Lung (tissue), 12 donors: Measurements from ENCODE around the gene PGS1. TPM values are rescaled to one million over a fixed set of nuclear protein-coding genes. Genes with fewer than 3 reads are reported as not detected.

Experiments used
- ATAC-seq: fragments of 200-7000 bp; cut with Tn5 transposase; one replicate; pipeline ENCODE4 v1.9.1; 2020; ENCODE audit warnings: moderate number of reproducible peaks; ENCODE audit not compliant: insufficient read depth, low FRiP score
- DNase-seq, 3 donors: peaks; one replicate each; pipeline ENCODE4 v3.0.0-alpha.2; 2013 to 2017
- H3K27ac ChIP-seq, 2 donors: one replicate each; pipeline ENCODE4 v1.5.1; 2013; ENCODE audit warnings: mild to moderate bottlenecking in 2 of 2, moderate library complexity in 2 of 2, control low read depth in 1 of 2, inconsistent platforms in 1 of 2, low read depth in 1 of 2, low read length in 1 of 2
- H3K27me3 ChIP-seq, 3 donors: one replicate each; pipeline ENCODE4 v1.5.1; 2013; ENCODE audit warnings: low read length in 2 of 3; ENCODE audit not compliant: control insufficient read depth in 3 of 3, insufficient read depth in 3 of 3
- H3K36me3 ChIP-seq, 4 donors: one replicate each; pipeline ENCODE4 v1.5.1; 2013; ENCODE audit warnings: low read length in 4 of 4, mild to moderate bottlenecking in 1 of 4, moderate library complexity in 1 of 4; ENCODE audit not compliant: control insufficient read depth in 4 of 4, insufficient read depth in 4 of 4
- H3K4me1 ChIP-seq, 5 donors: one replicate each; pipeline ENCODE4 v1.5.1; 2013; ENCODE audit warnings: low read length in 5 of 5, mild to moderate bottlenecking in 2 of 5, moderate library complexity in 1 of 5; ENCODE audit not compliant: control insufficient read depth in 5 of 5, insufficient read depth in 5 of 5
- H3K4me3 ChIP-seq: one replicate; pipeline ENCODE4 v1.5.1; 2013; ENCODE audit warnings: mild to moderate bottlenecking, control low read depth, moderate library complexity
- H3K9ac ChIP-seq, 2 donors: one replicate each; pipeline ENCODE4 v1.5.1; 2013; ENCODE audit warnings: low read length in 2 of 2, control low read depth in 1 of 2; ENCODE audit not compliant: insufficient read depth in 1 of 2
- H3K9me3 ChIP-seq, 4 donors: one replicate each; pipeline ENCODE4 v1.5.1; 2013; ENCODE audit warnings: low read length in 3 of 4, mild to moderate bottlenecking in 1 of 4, moderate library complexity in 1 of 4; ENCODE audit not compliant: control insufficient read depth in 4 of 4, insufficient read depth in 3 of 4
- CTCF ChIP-seq: IDR thresholded peaks from 2 replicates; pipeline ENCODE4 v1.5.1; 2012; ENCODE audit warnings: mild to moderate bottlenecking; ENCODE audit errors: control extremely low read depth, extremely low read depth
- WGBS, 2 donors: extraction: QIAGEN DNeasy Blood & Tissue Kit; methylation state at CpG; one replicate each; pipeline ENCODE4 v1.1.7; 2013; 5-methylcytosine and 5-hydroxymethylcytosine counted together
- polyA plus RNA-seq, 2 donors: library from polyadenylated mRNA; stranded (reverse); fragments of 200-250 nt; gene quantifications; one replicate each; pipeline ENCODE4 v1.2.1, GENCODE V29; 2013
- total RNA-seq, 2 donors: library from RNA; depleted of rRNA in 1 of 2; stranded (reverse); fragments of >200 nt in 1 of 2; gene quantifications; one replicate each; pipeline ENCODE4 v1.2.1, GENCODE V29; 2014 to 2021
- donor health status: control.
- donor health status: control.
- donor health status: Bipolar disorder and iron deficiency.
- donor health status: healthy.
- donor health status: DM: yes; HTN: yes; CAD: no.

Gene PGS1
- total and polyA plus RNA-seq, 4 donors = 44.9 to 104 (median 94.3) TPM

GRCh38 chr17:78409191-78409928 lies 30.9 kb downstream of the PGS1 start:
- no peak overlapping the region for H3K4me3 ChIP-seq
- H3K36me3 ChIP-seq = peaks cover 2 to 36% (median 14%) of the 10 kb centered on the region in 4 donors
- 64 to 85% methylated on average over 12 of the region's 12 CpGs for WGBS, 2 donors
- no peaks in the 10 kb centered on the region for H3K9me3 ChIP-seq
- DNase-seq (no peak), ATAC-seq (no peak)
- no peak for TF ChIP-seq CTCF
- no peaks in the 10 kb centered on the region for H3K27me3 ChIP-seq
- peak overlapping the region in 1 of 2 donors; percentile 80 for H3K27ac ChIP-seq
- peaks cover 6 to 56% (median 9%) of the 10 kb centered on the region in 5 donors for H3K4me1 ChIP-seq
- no peak overlapping the region for H3K9ac ChIP-seq

GRCh38 chr17:78411241-78411857 lies 32.9 kb downstream of the PGS1 start:
- H3K27ac ChIP-seq = peak overlapping the region; percentile 62 to 85
- ATAC-seq = no peak
- peaks cover 0 to 33% (median 12%) of the 10 kb centered on the region in 4 donors for H3K36me3 ChIP-seq
- TF ChIP-seq CTCF = no peak
- no peaks in the 10 kb centered on the region for H3K9me3 ChIP-seq
- H3K9ac ChIP-seq = no peak overlapping the region
- H3K27me3 ChIP-seq = no peaks in the 10 kb centered on the region
- WGBS, 2 donors = 53 to 74% methylated on average over 17 of the region's 17 CpGs
- H3K4me3 ChIP-seq = no peak overlapping the region
- H3K4me1 ChIP-seq = peaks cover 6 to 73% (median 17%) of the 10 kb centered on the region in 5 donors
- DNase-seq = no peak

- peaks cover 6 to 70% (median 27%) of the 10 kb centered on the region in 5 donors for H3K4me1 ChIP-seq
- WGBS, 2 donors = 74% methylated on average over 10 of the region's 10 CpGs
- no peak overlapping the region for H3K4me3 ChIP-seq
- H3K27me3 ChIP-seq = no peaks in the 10 kb centered on the region
- H3K9ac ChIP-seq = no peak overlapping the region
- H3K9me3 ChIP-seq = no peaks in the 10 kb centered on the region
- peaks cover 0 to 25% (median 12%) of the 10 kb centered on the region in 4 donors for H3K36me3 ChIP-seq
- TF ChIP-seq CTCF = no peak
- peak overlapping the region; percentile 71 to 95 for H3K27ac ChIP-seq
- ATAC-seq (no peak), DNase-seq (no peak)
Measured at GRCh38 chr17:78412403-78412802, 34.0 kb downstream of the PGS1 start.
